GM18517 (cell line): ENCODE measurements around the gene INO80E.
"Not testable (repeated sequence)": the region's sequence is repeated elsewhere in the genome, so short reads cannot be mapped to it uniquely, and the experiment has no call there.

Source experiments
- ATAC-seq: cut with Tn5 transposase; IDR thresholded peaks from one replicate; pipeline ENCODE4 v1.9.1; 2021; ENCODE audit warnings: mild to moderate bottlenecking, moderate library complexity; ENCODE audit not compliant: unreplicated experiment

The INO80E gene

DNA sequence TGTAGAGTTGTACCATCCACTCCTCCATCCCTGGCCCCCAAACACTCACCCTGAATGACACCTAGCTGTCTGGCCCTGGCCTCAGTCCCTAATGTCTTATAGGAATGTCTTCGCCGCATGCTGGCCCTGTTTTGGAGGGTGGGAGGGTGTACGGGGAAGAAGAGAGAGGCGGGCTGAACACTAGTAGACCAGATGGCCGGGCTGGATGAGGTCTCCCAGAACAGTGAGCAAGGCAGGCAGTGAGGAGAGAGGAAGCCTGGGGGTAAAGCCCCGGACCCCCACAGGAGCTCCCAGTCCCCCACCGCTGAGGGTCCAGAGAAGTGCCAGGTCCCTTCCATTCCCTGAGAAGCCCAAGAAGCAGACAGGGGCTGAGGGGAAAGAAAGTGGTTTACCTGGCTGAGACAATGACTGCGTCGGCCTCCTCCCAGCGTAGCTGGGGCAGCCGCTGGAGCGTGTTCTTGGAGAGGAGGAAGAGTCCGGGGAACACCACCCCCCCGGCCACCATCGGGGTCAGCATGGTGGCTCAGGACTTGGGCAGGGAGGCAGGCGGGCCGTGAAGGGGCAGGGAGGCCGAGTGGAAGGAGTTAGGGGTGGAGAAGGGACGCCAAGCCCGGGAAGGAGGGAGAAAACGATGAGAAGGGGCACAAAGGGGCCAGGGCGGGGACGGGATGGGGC, 34.1 kb downstream of the INO80E start:
- no peak for ATAC-seq

DNA sequence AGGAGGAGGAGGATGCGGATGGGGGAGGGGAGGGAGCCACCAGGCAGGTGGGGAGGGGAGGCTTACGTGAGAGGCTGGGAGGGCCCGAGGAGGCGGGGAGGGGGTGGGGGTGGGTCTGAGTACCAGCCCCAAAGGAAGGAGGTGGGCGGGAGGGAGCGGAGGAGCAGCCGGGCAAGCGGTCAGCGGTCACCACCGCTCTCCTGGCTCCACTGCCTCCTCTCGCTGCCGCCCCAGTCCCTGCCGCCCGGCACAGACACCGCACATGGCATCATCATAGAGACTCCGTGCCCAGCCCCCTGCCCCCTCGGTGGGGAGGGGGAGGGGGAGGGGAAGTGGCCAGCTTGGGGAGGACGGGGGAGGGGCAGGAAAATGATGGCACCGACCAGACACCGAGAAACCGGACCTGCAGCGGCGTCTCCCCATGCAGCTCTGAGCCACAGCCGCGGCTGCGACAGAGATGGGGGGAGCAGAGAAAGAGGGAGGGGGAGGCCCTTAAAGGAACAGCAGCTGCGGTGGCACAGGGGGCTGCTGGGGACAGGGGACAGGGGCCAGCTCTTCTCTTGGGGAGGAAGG, 34.9 kb downstream of the INO80E start, which contains the start of gene TLCD3B:
Gene TLCD3B, minus strand, starts transcription at position 431 of the 573 bp plus-strand sequence. CDS start 744 bp downstream, outside the sequence.
- no peak for ATAC-seq

DNA sequence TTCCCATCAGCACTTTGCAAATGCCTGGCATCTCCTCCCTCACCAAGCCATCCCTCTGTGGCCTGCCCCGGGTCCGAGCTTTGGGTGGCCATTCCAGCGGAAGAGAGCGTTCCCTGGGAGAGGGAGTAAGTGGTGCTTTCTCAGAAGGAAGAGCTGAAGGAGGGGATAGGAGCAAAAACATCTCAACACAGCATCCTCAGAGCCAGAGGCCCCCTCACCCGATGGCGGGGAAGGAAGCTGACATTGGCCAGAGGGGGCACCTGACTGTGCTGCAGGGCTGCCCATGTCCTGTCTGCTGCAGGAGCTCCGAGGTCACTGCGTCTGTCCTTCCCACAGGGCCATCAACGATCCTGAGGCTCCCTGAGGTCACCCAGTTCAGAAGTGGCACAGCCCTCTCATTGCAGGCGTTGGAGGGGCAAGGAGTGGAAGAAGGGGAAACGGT, 35.5 kb downstream of the INO80E start:
- ATAC-seq = no peak

DNA sequence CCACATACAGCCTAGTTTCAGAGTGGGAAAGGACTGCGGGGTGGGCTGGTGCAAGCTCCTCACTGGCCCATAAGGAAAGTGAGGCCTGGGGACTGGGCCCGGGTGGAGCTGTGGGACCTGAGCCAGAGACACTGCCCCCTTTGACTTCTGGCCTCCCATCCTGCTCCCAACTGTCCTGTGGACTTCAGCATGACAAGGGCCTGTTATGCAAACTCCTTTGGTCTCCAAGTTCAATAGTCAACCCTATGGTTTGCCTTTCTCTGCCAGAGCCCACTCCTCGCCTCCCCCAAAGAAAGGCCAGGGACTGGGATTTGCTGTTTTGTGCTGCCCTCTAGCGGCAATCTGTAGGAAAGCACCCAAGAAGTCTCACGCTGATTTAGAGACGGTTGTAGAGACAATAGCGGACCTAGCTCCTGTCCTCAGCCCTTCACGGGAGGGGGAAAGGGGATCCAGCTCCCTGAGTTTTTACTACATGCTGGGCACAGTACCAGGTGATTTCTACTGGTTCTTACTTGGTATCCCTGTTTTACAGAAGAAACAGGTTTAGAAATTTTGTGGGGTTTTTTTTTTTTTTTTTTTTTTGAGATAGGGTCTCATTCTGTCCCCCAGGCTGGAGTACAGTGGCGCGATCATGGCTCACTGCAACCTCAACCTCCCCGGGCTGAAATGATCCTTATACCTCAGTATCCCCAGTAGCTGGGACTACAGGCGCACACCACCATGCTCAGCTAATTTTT, 36.2 kb downstream of the INO80E start:
- ATAC-seq = no peak

DNA sequence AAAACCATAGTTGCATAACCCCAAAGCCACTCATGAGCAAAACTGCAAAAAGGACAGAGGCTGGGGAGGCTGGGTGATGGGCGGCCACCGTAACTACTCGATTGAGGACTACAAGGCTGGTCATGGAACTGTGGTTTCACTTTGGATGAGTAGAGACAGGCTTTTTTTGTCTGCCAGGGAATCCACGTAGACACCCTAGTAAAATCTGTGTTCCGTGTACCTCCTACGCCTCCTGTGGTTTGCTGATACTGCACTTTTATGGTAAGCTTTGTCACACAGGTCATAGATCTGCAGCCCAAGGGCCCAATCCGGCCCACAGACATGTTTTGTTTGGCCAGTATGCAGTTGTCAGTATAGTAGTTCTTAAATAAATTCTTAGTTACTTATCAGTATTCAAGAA, 37.2 kb downstream of the INO80E start:
- no peak for ATAC-seq

DNA sequence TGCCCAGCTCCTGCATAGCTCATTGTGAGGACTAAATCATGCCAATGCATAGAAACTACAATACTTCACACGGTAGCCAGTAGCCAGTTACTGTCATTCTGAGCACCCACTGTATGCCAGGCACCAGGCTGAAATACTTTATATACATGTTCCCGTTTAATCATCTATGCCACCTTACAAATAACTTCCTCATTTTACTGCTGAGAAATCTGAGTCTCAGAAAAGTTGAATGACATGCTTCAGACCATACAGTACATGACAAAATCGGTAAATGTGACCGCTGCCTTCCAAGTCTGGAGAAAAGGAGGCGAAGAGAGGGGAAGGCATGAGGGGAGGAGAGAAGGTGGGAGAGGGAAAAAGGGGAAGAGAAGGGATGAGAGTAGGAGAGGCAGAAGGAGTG, 44.2 kb downstream of the INO80E start:
- ATAC-seq = no peak

DNA sequence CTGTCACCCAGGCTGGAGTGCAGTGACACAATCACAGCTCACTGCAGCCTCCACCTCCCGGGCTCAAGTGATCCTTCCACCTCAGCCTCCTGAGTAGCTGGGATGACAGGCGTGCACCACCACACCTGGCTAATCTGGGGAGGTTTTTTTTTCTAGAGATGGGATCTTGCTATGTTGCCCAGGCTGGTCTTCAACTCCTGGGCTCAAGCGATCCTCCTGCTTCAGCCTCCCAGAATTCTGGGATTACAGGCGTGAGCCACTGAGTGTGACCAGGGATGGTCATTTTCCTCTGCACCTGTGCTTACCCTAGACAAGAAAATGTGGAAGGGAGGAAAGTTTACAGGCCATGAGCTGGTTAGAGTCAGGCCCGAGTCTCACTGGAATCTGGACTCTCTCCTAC, 44.6 kb downstream of the INO80E start:
- ATAC-seq = not testable (repeated sequence)

DNA sequence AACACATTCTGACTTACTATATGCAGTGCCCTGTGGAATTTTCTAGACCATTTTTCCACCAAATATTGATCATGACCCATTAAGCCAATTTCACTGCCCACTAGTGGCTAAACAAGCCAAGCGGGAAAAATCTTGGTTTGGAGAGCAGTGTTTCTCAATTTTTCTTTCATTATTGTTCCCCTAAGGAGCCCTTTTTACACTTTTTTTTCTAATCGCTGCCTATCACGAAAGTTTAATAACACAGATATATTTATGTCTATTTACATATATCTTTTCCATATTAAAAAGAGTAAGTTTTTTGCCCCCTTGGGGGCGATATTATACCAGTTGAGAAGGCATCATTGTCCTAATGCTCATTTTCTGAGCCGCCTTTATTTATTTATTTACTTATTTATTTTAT, 45.8 kb downstream of the INO80E start:
- no peak for ATAC-seq

DNA sequence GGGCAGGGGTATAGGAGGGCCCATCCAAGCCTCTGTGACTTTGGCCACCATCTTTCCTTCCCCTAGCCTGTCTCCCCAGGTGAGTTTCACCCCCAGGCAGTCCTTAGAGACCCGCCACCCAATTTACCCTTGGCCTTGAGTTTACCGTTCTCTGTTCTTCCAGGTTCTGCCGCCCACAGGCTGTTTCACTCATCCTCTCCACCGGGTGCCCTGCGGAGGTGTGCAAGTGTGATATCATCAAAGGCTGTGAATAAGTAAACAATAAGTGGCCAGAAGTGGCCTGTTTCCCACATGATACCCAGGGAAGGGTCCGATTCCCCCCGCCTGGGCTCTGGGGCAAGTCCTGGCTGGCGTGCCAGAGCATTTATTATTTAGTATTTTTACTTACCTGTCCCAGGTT, 50.1 kb downstream of the INO80E start:
- ATAC-seq = no peak

DNA sequence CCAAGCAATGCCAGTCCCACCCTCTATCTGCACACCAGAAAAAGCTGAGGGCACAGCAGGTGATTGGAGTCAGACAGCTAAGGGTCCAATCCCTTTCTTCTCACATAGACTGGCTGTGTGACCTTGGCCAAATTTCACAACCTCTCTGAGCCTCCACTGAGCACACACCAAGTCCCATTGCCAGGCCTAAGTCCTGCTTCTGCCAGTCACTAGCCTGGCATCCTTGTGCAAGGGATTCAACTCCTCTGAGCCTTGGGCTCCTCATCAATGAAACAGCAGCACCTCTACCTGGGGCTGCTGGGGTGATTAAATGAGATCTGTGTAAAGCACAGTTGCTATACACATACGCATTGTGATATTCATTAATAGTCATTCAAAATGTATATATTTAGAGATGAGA, 50.5 kb downstream of the INO80E start:
- no peak for ATAC-seq

DNA sequence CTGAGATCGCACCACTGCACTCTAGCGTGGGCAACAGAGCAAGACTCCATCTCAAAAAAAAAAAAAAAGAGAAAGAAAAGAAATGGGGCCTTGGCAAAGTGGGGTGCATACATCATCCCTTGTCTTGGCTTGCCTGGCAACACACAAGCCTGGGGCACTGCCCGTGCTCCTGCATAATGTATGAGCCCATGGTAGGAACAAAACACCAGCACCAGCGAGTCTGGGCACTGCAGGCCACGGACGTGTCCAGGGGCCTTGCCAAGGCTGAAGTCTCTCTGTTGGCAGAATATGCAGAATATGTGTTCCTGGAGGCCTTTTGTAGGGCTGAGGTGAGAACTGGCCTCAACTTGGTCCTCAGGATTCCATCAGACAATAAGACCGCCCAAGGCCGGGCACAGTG, 53.8 kb downstream of the INO80E start:
- no peak for ATAC-seq

DNA sequence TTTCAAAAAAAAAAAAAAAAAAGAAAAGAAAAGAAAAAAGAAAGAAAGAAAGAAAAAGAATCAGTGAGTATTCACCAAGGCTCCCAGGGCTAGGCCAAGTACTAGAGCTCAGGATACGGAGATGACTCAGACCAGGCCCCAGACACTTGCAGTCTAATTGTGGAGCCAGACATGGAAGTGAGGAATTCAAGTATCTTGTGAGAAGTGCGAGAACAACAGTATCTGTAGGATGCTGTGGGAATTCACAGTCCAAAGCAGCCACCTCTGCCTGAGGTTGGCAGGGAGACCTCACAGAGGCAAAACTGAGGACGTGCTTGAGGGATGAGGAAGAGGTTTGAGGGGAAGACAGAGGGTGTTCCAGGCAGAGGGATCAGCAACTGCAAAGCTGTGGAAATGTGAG, 55.5 kb downstream of the INO80E start:
- no peak for ATAC-seq

DNA sequence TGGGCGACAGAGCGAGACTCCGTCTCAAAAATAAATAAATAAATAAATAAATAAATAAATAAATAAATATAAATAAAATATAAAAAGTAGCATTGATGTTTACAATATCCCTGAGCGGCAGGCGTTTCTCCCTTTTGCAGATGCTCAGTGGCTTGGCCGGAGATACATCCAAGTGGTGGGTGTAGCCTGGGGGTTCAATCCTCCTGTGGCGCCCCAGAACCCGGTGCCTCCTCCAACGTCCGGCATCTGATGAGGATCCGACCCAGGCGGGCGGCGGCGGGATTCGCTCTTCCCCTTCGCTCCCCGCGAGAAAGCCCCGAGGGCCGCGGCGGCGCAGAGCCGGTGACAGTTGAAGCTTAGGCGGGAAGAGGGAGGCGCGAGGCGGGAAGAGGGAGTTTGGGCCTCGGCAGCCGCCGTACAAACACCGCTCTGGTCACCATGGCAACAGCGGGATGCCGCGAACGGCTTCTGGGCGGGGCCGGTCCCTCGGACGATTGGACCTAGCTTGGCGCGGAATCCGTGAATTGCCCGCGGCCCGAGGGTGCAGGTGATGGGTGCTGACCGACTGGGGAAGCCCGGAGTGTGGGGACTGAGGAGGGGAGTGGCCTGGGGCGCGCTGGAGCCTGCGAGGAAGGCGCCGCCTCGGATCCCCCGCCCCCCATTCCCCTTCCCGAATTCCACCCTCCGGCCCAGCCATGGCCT, 56.8 kb downstream of the INO80E start:
- ATAC-seq = peak; percentile 54

DNA sequence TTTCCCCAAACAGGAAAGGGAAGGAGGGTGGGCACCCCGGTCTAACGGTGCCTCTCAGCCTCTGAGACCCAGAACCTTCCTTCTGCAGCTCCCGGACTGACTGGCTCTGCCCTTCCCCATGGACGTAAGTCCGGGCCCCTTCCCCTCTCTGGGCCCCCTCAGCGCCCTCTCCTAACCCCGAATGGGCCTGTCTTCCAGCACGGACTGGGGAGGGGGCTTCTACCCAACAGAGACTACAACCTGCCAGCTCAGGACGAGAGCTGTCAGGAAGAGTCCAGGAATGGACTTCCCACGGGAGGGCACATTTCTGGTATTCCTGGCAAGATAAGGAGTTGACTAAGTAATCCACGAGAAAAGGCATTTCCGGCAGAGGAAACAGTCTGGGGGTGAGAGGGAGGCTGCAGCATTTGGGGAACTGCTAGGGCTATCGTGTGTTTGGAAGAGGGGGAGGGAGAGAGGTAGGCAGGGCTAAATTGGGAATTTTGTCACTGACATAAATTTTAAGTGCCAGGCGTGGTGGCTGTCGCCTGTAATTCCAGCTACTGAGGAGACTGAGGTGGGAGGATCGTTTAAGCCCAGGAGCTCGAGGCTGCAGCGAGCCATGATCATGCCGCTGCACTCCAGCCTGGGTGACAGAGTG, 57.5 kb downstream of the INO80E start:
- no peak for ATAC-seq

DNA sequence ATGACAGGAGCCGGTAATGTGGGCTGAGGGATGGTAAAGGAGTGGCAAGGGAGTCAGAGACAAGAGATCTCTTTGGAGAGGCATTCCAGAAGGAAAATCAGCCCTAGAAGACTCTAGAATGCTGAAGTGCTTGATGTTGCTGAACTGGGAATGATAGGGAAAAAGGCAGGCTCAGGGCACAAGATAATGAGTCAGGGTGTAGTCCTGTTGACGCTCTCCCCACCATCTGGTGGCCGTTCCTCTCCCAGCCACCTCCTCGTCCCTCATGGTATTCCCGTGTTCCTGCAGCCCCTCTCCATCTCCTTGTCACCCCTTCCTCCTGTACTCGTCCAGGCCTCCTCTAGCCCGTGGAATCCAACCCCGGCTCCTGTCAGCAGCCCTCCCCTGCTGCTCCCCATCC, 58.4 kb downstream of the INO80E start:
- no peak for ATAC-seq

DNA sequence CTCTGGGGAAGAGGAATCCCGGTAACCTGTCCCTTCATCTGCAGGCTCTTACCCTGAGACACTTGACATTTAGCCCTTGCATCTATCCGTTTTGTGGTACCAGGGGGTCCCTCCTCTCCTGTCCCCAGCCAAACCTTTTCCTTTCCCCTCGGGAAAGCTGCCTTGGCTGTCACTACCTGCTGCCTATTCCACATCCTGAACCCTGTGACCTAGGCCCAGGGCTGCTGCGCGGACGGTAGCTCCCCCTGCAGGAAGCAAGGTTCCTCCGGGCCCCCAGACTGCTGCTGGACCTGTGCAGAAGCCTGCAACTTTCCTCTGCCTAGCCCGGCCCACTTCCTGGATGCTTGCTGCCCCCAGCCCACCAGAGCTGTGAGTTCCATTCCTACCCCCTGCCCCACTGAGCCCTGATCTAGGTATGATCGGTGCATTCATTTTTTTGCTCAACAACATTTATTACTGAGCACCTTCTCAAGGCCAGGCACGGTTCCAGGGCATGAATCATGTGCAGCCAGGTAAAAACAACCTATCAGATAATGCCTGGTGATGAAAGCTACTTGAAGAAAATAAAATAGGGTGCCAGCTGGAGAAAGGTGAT, 59.0 kb downstream of the INO80E start:
- no peak for ATAC-seq
